Kidney epithelial cell (primary cell): ENCODE data around the gene ABCC4. TPM values are rescaled to one million over a fixed set of nuclear protein-coding genes. Genes with fewer than 3 reads are reported as not detected.
A peak's percentile ranks its signal among the peaks of the same experiment; 100 is the strongest.

ENCODE experiments used
- DNase-seq: peaks from one replicate; pipeline ENCODE4 v3.0.0-alpha.2; 2010; ENCODE audit warnings: low read depth
- H3K27me3 ChIP-seq: 2 replicates; pipeline ENCODE4 v1.6.0; 2011; ENCODE audit warnings: low read length; ENCODE audit not compliant: control insufficient read depth, insufficient read depth
- H3K36me3 ChIP-seq: 2 replicates; pipeline ENCODE4 v1.5.1; 2011; ENCODE audit warnings: low read length; ENCODE audit not compliant: control insufficient read depth, insufficient read depth
- H3K4me3 ChIP-seq: 2 replicates; pipeline ENCODE4 v1.5.1; 2011; ENCODE audit warnings: low read depth, mild to moderate bottlenecking, control low read depth, low read length
- total RNA-seq: library from RNA; depleted of rRNA; stranded (reverse); fragments of >200 nt; gene quantifications from 2 replicates; pipeline ENCODE4 v1.2.3, GENCODE V29; 2015
- TF ChIP-seq, protein P1 (sequence below): IDR thresholded peaks from 2 replicates; pipeline ENCODE4 v1.5.1; 2011; ENCODE audit warnings: mild to moderate bottlenecking, moderate library complexity, low read length, control low read depth, inconsistent platforms; ENCODE audit not compliant: insufficient read depth, poor library complexity, severe bottlenecking

The ABCC4 gene
- total RNA-seq, 1 donor from 2014 or later, result 17.3 TPM

DNA sequence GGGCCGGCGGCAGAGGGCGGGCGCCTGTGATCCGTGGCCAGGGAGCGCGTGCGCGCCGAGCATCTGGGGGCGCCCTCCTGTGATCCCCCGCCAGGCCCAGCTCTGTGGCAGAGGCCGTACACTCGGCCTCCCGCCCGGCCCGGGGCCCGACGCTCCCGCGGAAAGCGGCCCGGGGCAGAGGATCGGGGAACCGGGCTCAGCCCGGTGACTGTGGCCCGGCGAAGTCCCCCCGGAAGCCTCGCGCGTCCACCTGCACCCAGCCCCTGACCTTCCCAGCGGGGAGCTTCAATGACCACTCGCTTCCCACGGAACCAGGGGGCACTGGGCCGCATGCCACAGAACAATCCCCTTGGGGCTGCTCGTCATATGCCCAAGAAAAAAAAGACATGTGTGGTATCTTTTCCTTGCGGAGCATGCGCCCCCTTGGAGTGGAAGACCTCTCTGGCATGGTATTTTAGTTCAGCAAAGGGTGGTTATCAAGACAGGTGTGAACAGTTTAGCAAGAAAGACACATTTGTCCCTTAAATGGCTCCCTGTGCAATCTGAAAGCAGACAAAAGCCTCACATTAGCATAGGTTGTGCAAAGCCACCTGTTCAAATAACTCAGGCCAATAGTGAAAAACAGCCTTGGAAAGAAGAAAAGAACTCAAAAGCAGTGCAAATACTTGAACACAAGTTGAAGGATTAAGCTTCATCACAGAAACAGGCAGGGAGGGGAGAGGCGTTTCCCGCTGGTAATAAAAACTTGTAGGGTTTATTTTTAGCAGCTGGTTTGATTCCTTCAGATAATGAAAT, 298.0 kb downstream of the ABCC4 start:
- no peak for DNase-seq
- TF ChIP-seq, protein P1, sequence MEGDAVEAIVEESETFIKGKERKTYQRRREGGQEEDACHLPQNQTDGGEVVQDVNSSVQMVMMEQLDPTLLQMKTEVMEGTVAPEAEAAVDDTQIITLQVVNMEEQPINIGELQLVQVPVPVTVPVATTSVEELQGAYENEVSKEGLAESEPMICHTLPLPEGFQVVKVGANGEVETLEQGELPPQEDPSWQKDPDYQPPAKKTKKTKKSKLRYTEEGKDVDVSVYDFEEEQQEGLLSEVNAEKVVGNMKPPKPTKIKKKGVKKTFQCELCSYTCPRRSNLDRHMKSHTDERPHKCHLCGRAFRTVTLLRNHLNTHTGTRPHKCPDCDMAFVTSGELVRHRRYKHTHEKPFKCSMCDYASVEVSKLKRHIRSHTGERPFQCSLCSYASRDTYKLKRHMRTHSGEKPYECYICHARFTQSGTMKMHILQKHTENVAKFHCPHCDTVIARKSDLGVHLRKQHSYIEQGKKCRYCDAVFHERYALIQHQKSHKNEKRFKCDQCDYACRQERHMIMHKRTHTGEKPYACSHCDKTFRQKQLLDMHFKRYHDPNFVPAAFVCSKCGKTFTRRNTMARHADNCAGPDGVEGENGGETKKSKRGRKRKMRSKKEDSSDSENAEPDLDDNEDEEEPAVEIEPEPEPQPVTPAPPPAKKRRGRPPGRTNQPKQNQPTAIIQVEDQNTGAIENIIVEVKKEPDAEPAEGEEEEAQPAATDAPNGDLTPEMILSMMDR, result no peak
- Histone ChIP-seq H3K27me3 (peaks cover 4% of the 10 kb centered on the region), H3K36me3 (no peaks in the 10 kb centered on the region), H3K4me3 (peak overlapping the region; percentile 23)

DNA sequence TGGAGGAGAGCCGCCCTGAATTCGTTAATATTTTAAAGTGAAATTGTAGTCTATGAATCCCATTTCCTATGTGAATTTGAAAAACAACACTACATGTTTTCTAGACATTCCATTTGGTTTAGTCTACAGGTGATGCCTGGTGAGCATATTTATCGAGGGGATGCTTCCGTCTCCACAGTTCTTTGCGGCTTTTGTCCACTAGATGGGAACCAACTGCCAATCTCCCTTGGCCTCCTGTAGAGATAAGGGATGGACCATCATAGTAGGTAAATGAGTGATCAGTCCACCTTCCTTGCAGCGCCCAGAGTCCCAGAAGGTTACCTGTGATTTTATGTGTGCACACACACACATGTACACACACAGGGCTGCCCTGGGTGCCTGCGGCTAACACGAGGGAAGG, 299.1 kb downstream of the ABCC4 start:
- DNase-seq, result no peak
- Histone ChIP-seq H3K36me3 (no peaks in the 10 kb centered on the region), H3K4me3 (no peak overlapping the region), H3K27me3 (peaks cover 4% of the 10 kb centered on the region)
- TF ChIP-seq, protein P1, result no peak

DNA sequence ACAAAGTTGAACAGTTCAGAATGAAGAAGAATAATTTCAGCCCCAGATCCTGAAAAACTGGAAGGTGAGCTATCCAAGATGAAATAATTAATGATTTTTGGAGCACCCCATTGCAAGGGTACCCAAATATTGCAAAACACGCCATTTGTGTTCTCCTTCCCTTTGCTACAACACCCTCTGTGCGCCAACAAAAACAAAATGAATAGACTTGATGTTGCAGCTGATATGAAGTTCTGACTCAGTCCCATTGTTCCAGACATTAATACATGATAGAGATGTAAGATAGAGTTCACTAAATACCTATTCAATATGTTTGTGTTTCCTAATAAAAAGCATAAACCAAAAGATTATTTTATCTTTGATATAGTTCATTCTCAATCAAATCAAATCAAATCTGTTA, 301.4 kb downstream of the ABCC4 start:
- Histone ChIP-seq H3K4me3 (no peak overlapping the region), H3K36me3 (no peaks in the 10 kb centered on the region), H3K27me3 (peaks cover 4% of the 10 kb centered on the region)
- DNase-seq, result no peak
- TF ChIP-seq, protein P1, result no peak

DNA sequence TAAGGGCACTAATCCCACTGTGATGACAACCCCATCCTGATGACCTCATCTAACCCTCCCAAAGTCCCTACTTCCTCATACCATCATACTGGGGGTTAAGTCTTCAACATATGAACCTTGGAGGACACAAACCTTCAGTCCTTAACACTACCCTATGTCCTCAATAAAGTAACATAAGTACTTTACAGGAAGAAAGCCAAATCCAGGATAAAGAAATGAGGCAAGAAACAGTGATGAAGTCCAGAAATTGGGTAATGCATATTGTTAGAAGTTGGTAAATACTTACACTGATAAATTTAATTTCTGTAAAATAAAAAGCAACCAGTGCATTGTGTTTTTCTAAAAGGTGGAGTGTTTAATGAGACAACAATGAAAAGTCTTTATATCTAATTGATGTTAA, 304.1 kb downstream of the ABCC4 start:
- Histone ChIP-seq H3K4me3 (no peak overlapping the region), H3K36me3 (no peaks in the 10 kb centered on the region), H3K27me3 (no peaks in the 10 kb centered on the region)
- TF ChIP-seq, protein P1, result no peak
- DNase-seq, result no peak

DNA sequence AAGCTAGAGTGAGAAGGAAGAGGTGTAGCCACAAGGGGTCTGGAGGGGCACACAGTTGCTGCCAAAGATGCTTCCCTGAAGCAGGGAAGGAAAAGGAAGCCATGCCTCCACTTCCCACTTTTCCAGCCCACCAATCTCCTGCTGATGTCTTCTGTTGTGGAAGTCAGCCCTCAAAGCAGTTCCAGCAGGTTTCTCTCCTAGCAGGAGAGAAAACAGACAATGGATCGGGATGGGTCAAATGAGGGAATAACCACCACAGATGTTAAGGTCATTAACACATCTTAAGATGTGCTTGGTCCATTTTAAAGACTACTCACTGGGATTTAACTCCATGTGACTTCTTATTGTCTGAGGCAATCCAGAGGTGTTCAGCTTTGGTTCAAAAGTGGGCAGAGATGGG, 304.8 kb downstream of the ABCC4 start:
- Histone ChIP-seq H3K36me3 (no peaks in the 10 kb centered on the region), H3K27me3 (no peaks in the 10 kb centered on the region), H3K4me3 (no peak overlapping the region)
- TF ChIP-seq, protein P1, result no peak
- no peak for DNase-seq

DNA sequence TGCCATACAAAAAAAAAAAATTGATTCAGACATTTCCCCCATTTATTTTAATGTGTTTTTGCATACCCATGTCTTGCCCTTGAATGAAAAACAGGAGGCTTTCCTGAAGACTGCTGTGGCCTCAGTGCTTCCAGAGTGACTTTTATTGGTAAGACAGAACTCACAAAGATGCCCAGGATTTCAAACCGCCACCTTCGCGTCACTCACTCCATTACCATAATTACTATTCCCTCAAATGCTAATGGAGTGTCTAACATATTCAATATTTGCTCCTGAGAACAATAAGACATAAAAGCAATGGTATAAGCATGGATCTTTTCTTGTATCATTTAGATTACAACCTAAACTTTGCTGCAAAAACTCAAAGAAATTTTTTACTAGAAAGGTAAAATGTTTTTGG, 306.7 kb downstream of the ABCC4 start:
- Histone ChIP-seq H3K27me3 (no peaks in the 10 kb centered on the region), H3K36me3 (no peaks in the 10 kb centered on the region), H3K4me3 (no peak overlapping the region)
- TF ChIP-seq, protein P1, result no peak
- DNase-seq, result no peak
